Skeletal muscle cell (primary cell): ENCODE results near the gene SFMBT1.

Experiments
- DNase-seq: peaks from one replicate; pipeline ENCODE4 v3.0.0-alpha.2; 2010; ENCODE audit warnings: low read depth
- H3K4me3 ChIP-seq: 2 replicates; pipeline ENCODE4 v1.5.1; 2011; ENCODE audit warnings: low read depth, mild to moderate bottlenecking, control low read depth, low read length, moderate library complexity

The SFMBT1 gene

DNA sequence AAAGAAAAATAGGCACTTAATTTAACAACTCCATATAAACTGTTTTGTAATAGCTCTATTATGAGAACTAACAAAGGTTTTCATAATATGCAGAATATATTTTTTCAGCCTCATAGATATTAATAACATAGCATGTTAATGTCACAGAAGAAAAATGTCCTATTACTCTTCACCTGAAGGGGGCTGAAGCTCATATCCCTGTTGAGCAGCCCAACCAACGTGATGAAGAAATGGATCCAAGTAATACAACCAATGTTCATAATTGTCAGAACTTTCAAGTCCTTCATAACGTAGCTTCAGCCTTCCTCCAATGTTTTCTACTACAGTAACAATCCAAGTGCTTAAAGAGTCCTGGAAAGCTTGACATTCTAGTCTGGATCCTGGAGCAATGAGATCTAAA, 114.0 kb downstream of the SFMBT1 start:
- DNase-seq = no peak

DNA sequence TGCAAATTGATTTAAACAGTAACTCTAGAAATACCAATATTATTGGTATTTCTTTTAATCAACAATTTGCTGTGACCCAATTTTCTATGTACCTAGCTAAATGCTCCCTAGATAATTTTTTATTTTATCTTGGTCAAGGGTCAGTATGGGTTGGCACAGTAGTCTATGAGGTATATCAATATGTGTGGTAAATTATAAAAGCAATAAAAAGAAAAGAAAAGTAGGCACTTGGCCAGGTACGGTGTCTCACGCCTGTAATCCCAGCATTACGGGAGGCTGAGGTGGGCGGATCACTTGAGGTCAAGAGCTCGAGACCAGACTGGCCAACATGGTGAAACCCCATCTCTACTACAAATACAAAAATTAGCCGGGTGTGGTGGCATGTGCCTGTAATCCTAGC, 114.5 kb downstream of the SFMBT1 start:
- DNase-seq = no peak
- no peak overlapping the region for H3K4me3 ChIP-seq

More for the DNA sequence above, 114.0 kb downstream of the SFMBT1 start:
- no peak overlapping the region for H3K4me3 ChIP-seq

DNA sequence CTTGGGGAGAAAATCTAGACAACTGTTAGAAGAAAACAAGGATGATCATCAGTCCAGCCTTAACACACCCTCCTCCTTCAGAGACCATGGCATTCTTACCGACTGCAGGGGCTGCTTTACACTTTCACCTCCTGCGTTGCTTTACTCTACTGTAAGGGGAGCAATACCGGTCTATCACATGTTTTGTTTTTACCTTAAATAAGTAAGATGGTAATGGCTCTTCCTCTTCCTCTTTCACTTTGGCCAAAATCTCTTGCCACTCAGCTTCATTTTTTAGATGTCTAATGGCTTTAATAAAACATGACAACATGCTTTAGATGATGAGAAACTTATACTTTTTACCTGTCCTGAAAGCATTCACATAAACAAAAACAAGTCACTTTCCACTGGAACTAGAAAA, 115.1 kb downstream of the SFMBT1 start:
- DNase-seq = no peak
- H3K4me3 ChIP-seq = no peak overlapping the region

DNA sequence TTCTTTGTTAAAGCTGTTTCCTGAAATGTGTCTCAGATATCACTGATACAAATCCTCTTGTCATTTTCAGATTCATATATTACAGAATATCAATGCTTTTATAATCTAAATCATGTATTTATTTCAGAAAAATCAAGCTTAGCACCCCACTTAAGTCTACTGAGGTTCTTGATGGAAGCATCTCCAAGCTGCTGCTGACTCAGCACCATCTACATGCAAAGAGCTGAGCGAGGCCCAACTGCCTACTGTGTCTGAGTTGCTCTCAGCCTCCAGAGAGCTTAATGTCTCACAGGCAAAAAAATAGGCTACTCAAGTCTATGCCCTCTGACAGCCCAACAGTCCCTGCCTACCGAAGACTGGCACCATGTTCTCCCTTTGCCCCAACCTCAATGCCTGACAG, 119.3 kb downstream of the SFMBT1 start:
- no peak overlapping the region for H3K4me3 ChIP-seq
- DNase-seq = no peak

DNA sequence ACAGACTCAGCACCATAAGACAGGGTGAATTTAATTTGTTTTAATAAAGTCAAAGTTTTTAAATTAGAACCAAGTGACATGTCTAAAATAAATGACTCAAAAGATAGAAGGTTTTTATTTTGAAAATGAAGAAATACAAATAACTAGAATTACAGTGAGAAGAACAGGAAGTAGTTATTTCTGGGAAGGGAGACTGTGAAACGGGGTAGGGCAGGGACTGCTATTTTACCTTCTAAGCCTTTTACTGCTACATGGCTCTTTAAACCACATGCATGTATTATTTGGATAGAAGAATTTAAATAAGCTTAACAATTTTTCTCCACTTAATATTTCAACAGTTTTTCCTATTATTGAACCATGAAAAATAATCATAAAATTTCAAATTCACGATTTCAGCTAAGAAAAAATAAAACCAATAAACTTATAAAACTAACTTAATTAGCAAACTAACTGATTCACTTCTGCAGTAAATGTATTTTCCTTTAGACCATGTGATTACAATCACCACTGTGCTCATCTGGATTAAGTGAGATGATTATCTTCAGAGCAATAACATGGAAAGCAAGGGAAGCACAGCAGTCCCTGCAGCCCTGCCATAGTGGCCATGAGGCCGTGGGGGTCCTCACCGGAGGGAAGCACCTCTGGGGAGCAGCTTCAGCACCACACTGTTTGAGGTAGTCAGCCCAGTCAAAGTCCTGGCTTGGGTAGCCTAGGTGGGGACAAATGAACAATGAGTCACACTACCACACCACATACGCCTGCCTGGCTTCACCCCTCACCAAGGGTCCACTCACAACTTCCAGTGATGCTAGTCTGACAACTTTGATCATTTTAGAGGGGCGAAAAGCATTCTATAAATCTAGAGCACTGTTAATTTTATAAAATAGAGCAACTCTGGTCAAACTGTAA, 120.2 kb downstream of the SFMBT1 start:
- no peak for DNase-seq
- H3K4me3 ChIP-seq = no peak overlapping the region

DNA sequence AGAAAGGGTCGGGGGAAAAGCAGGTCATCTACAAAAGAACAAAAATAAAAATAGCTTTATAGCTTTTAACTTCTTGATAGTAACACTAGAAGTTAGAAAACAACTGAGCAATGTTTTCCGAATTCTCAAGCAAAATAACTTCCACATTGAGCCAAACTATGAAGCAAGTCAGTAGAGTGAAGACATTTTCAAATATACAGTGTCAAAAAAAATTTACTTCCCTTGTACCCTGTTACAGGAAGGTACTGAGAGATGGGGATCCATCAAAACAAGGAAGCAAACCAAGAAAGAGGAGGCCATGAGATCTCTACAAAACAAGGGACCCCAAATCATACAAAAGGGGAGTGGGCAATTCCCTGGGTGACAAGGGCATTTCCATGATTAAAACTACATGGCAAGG, 121.9 kb downstream of the SFMBT1 start:
- no peak overlapping the region for H3K4me3 ChIP-seq
- no peak for DNase-seq

DNA sequence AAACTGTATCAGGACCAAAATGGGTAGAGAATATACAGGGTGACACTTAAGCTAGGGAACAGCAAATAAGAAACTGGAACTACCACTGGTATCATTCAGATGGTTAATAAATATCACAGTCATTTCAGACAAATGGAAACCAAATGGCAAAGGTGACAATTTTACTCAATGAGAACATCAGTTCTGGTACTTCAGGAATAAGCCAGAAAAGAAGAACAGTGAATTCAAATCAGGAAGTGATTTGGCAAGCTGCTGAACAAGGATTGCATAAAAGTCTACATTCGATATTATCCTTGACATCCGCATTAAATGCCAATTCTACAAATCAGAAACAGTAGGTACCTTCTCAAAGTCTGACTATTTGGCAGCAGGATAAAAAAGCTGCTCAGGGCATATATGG, 125.0 kb downstream of the SFMBT1 start:
- H3K4me3 ChIP-seq = no peak overlapping the region
- DNase-seq = no peak

DNA sequence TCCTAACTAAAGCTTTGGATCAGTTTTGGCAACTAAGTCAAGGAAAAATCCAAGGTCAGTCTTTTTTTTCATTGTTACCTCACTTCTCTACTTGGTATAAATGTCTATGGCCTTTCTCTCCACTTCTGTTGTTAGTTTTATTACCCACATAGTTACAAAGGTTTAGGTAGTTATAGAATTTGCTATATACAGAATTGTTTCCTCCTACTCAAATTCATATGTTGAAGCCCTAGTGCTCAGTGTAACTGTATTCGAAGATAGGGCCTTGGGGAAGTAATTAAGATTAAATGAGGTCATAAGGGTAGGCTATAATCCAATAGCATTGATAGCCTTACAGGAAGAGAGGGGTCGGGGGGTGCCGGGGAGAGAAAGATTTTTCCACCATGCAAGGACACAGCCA, 128.8 kb downstream of the SFMBT1 start:
- H3K4me3 ChIP-seq = no peak overlapping the region
- no peak for DNase-seq

DNA sequence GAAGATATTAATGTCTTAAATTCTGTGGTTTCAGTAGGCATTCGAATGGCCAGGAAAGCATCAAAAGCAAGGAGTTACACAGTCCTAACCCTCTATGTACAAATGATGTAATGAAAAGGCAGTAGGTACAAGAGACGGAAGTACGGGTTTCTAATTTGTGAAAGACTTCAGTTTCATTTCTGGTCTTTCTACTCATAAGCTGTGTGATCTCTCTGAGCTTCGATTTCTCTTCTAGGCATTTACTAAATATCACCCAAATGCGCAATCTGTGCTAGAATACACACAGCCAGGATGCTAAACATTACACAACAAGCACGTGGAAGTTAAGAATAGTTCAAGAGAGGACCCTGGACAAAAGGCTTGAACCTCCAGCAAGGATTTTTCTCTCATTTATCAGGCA, 130.6 kb downstream of the SFMBT1 start:
- DNase-seq = no peak
- H3K4me3 ChIP-seq = no peak overlapping the region

DNA sequence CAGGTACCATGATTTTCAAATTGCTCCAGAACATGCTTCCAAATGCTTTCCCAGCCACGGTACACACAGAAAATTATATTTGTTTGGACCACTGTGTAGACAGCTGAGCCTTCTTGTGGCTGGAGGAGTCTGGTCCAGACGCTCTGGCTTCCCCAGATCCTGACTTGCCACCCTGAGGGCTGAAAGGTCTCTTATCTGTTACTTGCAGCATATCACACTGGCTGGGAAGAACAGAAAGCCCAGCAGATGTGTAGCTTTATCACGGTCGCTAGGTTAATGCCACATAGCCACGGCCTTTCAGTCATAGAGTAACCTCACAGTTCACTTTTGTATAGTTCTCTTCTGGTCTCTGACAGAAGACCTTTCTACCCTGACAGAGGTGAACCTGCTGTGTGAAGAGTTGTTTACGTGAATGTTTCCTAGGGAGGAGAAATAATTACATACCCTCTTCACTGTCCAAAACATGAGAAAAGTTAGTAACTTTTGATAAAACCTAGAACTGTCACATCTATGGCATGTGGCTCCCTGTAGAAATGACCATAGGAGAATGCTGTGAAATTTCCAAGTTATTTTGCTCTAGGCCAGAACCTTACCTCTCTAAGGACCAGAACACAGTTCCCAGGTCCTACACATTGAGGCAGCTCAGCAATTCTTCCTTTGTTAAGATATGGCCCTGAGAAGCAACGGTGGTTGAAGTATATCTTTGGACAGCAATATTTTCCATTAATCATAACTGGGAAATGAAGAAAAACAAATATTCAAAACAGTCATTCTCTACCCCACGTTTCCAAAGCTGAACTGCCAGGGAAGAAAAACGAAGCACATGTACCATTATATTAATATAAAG, 132.8 kb downstream of the SFMBT1 start:
- no peak for DNase-seq
- no peak overlapping the region for H3K4me3 ChIP-seq

DNA sequence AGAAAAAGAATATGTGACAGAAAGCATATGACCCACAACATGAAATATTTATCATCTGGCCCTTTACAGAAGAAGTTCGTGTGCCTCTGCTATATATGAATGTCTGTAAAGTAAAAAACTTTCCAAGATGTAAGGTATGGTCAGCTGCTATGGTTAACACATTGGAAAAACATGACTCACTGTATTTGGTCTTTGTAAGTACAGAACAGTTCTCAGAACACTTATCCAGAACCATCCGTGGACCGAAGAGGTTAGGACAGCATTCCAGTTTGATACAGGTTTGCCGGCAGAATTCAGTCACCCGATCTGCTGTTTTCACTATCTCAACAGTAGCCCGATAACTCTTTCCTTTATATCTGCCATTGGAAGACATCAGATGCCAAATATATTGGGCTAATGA, 135.1 kb downstream of the SFMBT1 start:
- no peak for DNase-seq
- H3K4me3 ChIP-seq = no peak overlapping the region

DNA sequence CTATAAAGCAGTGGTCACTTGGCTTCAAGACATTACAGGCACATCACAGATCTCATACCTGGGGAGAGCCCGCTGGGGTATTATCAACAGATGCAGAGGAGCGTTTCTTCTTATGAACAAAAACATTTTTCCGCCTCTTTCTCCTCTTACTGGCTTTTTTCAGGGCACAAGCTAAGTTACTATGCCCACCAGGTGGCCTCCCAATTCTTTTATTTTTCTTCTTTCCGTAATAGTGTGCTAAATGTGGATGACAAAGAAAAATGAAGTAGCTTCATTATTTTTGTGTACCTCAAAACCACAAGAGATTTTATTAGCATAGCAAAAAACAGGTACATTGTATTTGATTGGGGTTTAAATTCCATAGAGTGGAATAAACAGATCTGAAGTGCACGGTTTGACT, 138.4 kb downstream of the SFMBT1 start:
- no peak overlapping the region for H3K4me3 ChIP-seq
- no peak for DNase-seq

DNA sequence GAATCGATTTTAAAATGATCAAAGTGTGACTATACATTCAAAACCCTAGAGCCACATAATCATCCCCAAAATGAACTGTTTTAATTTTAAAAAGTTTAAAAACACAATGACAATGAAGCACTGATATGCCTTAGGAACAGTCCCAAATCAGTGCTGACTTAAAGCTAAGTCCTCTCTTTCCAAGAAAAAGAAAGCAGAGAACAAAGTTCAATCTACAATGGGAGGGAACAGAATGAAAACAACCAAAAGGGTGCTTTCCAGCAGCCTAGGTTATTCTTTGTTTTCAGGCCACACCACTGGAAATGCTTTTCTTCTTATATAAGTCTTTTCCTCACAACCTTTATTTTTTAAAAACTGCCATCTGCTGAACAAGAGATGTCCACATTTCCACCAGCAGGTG, 141.3 kb downstream of the SFMBT1 start:
- no peak for DNase-seq
- no peak overlapping the region for H3K4me3 ChIP-seq

DNA sequence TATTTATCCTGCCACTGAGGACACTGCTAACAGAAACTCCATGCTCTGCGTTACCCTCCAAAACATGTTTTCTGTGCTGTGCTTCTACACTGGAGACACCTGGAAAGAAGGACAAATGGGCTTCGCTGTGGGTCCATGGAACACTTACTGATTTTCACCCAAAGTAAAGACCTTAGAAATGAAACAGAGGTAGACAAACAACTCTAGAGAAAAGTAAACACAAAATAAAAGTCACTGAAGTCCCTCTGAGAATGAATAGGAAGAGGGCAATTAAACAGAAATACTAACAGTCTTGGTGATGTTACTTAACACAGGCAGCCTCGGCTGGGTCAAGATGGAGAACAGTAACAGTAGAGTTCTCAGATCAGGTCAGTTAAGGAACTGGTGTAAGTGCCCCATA, 141.9 kb downstream of the SFMBT1 start:
- DNase-seq = no peak
- H3K4me3 ChIP-seq = no peak overlapping the region

DNA sequence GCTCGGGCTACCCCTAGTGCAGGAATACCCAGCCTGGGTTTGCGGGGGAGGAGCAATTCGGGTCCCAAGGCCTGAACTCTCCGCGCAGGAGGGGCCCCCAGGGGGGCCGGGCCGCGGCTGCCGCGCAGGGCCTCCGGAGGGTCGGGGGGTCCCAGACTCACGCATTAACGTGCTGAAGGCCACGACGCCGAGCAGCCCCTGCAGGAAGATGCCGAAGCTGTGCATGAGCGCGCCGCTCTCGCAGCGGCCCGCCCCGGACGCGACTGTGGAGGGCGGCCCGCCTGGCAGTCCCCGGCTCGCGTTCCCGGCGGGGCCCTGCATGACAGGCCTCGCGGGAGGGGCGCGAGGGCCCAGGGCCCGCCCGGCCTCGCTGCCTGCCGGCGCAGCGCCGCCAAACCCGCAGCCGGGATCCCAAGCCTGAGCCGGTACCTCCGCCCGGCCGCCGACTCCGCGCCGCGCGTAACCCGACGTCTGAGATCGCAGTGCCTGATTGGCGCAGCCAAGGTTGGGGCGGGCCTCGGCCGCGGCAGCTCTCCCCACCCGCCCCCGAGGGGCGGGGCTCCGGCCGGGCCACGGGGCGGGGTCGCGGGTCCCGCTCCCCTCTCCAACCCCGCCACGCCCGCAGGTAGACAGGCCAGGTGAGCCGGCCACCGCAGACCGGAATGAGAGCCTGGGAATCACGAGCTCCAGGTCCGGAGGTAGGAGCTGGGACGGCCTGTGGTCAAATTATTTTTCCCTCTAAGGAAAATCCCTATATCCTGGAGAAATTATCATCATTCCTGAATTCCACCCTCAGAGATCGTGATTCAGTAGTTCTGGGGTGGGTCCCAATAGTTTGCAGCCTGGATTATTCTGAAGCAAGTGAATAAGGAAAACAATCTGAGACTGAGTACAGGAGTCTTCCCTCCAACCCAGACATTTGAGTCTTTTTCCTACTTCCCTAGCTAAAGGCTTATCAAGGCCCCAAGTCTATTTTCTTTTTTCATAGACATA, 148.4 kb downstream of the SFMBT1 start, which contains the start of gene STIMATE:
STIMATE (minus strand) TSS at position 419 of the 993 bp plus-strand sequence; CDS start at position 321, 98 bp downstream.
- peak; percentile 39 for DNase-seq
- H3K4me3 ChIP-seq = peak within 1 kb of the TSS; percentile 84

DNA sequence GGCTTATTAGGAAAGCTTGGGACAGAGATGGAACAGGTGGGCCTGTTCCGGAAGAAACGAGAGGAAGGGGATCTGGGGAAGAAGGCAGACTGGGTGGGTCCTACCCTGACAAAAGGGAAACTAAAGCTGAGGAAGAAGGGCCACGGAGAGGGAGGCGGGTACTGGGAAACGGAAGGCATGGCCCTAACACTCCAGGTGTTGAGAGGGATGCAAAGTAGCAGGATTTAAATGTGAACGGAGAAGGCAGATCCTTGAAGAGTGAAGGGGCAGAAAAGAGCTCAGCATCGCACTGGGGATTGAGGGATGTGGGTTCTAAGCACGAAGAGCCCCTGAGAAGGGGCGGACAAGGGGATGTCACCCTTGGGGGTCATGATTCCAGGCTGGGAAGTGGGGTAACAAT, 149.3 kb downstream of the SFMBT1 start:
- peak overlapping the region; percentile 84 for H3K4me3 ChIP-seq
- DNase-seq = no peak

DNA sequence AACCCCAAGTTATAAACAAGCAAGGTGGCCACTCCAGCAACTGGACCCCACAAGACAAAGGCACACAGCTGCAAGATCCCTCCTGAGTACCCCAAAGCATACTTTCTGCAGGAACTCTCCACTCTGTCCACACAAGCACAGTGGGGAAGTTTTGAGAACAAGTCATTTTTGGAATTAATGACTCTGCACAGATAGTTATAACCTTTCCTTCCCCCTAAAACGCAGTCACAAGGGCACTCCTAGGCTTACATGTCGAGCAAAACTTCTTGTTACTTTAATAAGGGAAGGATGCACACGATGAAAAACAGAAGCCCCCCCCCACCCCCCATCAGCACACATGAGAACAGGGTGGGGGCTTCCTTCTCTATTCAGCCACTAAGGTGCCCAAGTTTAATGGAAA, 149.7 kb downstream of the SFMBT1 start:
- H3K4me3 ChIP-seq = peak overlapping the region; percentile 84
- DNase-seq = no peak

DNA sequence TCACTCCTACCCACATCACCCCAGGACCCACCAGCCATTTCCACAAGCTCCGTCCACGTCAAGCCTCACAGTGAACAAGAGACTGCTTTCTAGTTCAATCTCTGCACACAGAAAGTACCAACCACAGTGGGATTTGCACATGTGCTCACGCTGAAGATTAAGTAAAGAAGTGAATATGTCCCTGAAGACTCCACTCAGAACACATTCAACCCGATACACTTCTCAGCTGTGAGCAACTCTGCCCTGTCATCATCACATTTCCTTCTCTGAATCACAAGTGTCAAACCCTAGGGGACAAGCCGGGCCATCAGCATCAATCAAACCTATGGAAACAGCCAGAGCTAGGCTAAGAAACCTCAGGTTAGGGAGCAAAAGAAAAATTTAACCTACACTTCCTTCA, 150.5 kb downstream of the SFMBT1 start:
- no peak for DNase-seq
- H3K4me3 ChIP-seq = no peak overlapping the region

DNA sequence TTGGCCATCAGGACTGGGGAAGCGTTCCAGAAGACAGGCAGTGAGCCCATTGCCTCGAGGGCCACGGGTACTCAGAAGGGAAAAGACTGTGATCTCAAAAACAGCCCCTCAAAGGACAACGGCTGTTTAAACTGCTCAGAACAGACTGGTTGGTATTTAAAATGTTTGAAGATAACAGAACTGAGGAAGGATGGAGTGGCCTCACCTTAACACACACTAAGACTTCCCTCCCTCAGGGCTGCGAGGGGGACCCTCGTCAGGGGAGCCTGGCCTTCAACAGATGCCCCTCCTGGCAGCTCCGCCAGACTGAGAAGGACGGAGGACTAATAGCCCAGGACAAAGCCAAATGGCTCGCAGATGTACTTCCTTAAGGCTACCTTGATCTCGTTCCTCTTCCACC, 151.1 kb downstream of the SFMBT1 start:
- DNase-seq = no peak
- H3K4me3 ChIP-seq = no peak overlapping the region
